Mesenteric fat pad (tissue), 1 donor: ENCODE results near the gene FAM222A. TPM values are rescaled to one million over a fixed set of nuclear protein-coding genes. Genes with fewer than 3 reads are reported as not detected.

ENCODE experiments used
- DNase-seq: peaks from one replicate; pipeline ENCODE4 v3.0.0-alpha.2; 2020; ENCODE audit warnings: low spot score
- total RNA-seq: library from RNA; stranded (reverse); fragmentation: NEBNext Ultra II Directional; extraction: Animal tissue kit (Norgen Biotek cat#: 25700); gene quantifications from one replicate; pipeline ENCODE4 v1.2.1, GENCODE V29; 2021
- donor health status: DM: yes; HTN: yes; CAD: no.

Gene FAM222A
- total RNA-seq, 1 donor from 2014 or later, result 2.7 TPM

DNA sequence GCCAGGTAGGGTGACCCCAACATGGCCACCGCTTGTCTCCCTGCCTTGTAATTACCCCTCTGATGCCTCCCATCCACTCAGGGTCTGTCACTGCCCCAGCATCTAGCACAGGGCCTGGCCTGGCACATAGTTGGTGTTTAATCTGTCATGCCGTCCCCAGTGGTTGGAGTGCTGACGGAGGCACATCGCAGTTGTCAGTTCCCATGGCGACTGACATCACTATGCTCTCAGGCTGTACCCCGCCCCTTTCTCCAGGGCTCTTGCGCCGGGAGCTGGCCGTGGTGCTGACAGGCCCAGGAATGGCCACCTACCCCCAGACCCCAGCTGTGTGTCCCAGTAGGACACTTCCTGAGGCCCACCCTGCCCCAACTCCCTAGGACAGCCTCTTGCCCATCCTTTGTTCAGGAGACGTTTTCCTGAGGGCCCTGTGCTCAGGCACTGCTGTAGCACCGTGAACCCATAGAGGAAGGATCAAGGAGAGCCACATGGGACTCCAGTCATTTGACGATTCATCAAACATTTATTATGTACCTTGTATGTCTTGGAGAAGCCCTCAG lies 23.0 kb downstream of the FAM222A start:
- peak; percentile 86 for DNase-seq

DNA sequence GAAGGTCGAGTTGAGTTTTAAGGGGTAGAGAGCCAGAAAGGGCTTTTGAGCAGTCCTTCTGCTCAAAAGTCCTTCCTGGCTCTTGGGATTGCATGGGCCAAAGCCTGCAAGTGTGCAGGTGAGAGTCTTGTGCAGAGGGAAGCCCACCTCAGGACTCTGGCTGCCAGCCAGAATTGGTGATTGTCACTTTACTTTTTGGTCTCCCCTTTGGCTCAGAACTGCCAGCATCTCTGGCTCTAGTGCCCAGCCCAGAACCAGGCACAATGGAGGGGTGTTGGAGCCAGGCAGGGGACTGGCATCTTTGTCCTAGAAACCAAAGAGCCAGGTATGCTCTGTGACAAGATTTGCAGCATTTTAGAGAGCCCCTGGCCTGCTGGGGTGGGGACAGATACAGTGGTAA lies 23.5 kb downstream of the FAM222A start:
- peak; percentile 69 for DNase-seq

DNA sequence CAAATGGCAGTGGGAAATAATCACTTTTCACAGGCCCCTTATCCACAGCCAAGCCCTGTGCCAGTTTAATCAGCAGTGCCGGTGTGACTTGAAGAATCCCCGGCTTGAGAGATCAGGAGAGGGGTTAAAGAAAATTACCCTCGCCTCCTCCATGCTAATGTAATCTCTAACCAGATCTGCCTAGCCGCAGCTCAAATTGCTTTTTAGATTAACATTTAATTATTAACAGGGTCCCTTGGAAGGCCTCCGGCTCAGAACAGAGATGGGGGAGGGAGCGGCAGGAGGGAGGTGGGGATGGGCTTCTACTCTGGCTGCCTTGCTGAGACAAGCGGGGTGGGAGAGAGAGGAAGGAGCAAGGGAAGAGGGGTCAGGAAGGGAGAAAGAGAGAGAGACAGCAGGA lies 24.0 kb downstream of the FAM222A start:
- peak; percentile 62 for DNase-seq

DNA sequence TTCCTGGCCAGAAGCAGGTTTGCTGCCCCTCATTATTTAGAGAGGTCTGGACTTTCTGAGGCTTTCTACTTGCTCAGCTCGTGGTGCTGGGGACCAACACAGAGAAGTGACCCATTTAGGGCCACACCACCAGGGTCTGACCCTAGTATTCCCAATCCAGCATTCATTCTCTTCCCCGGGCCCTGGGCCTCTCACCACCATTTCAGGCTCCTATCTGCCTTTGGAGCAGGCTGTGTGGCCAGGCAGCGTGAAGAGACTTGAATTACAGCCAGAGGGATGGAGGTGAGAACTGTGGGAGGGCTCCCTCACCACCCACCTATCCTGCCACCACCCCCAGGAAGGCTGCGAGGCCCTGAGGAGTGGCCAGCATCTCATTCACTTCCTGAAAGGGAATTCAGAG lies 24.6 kb downstream of the FAM222A start:
- DNase-seq, result peak; percentile 51

DNA sequence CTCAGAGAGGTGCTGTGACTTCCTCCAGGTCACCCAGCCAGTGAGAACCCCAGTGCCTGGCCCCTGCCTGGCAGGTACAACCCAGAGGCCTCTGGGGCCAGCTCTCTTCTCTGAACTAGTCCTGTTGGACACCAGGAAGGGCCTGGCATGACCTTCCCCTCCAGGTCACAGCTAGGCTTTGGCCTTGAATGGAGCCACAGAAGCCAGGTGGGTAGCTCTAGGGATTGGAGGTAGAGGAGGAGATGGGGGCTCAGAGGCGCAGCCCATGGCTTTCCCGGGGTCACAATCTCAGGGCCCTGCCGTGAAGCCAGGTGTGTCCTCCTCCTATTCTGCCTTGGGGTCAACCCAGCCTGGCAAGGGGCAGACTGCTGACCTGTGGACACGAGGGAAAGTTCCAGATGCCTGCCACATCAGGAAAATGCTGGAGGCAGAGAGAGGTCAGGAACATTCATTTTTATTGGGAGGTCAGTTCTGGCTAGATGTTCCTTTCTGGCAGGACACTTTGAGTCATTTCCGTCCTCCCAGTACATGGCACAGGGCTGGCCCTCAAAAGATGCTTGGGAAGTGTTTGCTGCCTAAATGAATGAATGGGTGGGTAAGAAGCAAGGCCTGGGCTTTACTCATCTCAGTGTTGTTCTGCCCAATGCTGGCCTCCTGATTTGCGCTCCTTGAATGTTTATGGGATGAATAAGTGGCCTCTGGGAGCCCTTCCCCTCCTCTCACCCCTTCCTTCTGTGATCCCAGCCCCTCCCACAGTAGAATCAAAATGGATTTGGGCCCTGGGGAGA lies 25.4 kb downstream of the FAM222A start:
- DNase-seq, result peak; percentile 88

DNA sequence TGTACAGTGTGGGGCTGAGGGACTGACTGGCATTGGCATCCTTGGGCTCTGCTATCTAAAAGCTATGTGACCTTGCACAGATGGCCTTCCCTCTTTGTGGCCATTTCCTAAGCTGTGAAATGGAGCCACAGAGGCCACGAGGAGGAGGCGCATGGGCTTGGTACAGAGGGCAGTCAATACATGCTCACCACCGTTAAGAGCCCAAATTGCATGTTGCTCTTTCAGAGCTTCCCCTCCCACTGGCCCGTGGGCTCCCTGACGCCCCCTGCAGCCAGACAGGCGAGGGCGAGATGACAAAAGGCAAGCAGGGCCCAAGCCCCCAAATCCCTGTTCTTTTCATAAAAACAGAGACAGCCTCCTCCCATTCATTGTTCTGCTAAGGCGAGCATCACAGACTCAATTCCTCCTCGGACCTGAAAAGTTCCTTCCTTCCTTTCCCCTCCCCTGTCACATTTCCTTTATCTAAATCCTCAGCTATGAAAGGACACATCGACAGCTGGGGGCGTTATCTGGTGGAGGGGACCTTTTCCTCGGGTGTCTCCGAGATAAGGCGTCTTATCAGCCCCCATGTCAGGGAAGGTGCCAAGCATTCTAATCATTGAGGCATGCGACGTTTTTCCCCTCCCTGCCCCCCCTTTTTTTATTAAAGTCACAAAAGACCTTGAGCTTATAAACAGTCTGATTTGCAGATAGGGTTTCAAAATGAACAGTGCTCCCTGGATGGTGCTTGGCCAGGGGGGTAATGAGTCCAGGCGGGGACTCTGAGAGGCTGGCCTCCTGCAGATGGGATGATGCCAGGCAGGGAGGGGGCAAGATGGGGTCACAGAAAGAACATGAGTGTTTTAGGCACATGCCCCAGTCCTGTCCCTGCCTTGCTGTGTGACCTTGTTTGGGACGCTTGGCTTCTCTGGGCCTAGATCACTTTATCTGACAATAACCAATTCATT lies 26.4 kb downstream of the FAM222A start:
- DNase-seq, result peak; percentile 49

DNA sequence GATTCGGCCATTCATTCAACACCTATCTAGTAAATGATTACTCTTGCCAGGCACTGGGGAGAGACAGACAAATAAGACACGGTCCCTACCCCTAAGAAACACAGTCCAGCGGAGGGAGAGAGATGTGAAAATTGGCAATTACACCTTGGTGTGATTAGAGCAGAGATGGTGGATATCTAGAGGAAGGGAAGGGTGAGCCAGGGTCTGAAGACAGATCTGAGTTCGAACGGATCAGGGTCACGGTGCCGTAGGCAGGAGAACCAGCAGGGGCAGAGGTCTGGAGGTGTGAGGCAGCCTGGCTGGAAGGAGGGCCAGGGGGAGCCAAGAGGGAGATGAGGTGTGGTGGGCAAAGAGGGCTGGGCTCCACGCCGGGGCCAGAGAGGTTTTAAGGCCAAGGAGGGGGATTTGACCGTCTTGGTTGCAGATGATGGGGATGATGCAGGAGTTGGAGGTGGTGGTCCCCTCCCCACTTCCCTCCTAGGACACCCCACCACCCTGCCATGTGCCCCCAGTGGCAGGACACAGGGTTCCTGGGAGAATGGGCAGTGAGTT lies 27.1 kb downstream of the FAM222A start:
- DNase-seq, result peak; percentile 53

DNA sequence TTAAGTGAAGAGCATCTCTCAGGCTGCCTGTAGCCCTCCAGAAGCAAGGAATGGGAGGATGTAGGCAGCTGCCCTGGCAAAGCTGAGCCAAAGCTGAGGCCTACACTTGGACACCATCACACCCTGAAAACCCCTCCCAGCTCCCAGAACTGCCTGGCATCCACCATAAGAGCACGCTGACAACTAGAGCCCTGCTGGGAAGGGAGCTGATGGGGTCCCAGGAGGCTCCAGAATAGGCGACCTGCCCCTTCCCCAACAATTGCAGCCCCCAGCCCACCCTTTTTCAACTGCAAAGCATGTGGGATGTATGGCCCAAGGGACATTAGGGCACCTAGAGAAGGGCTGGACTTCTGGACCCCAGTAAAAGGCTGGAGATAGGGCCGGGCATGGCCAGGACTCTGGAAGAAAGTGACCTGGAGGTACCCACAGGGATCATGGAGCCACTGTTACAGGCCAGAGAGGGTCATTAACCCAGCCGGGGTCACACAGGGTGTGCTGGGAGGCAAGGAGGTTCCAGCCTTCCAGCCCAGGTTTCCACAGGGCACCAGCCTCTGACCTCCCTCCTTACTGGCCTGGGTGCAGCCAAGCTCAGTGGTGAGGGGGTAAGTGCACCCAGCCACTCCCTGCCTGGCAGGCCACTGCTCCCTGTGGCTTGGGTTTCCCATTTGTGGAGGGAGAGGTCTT lies 27.8 kb downstream of the FAM222A start:
- DNase-seq, result peak; percentile 33

DNA sequence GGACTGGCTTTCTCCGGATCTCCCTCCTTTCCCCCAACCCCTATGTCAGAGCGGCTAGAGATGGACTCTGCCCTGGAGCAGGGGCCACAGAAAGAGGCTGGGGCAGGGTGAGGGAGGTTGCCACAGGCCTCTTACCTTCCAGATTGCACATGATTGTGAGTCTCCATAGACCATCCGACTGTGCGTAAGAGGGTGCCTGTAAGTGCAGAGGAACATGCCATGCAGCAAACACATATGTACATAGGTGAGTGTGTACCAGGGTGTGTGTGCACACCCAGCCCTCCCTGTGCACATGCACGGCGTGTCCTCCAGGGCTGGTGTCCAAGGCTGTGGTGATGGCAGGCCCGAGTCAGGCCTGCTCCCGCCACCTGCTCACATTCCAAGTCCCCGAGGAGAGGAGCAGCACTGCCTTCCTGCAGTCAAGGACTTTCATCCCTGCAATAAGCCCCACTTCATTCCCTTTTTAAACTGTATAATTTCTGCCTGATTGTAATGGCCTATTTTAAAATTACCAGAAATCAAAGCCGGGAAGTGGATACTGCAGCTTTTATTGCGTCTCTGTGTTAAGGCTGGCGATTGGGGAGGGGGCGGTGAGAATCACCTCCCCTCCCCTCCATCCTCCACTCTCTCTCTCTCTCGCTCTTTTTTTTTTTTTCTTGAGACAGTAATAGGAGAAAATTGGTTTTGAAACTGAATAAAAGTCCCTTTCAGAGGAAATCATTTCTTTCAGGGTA lies 28.5 kb downstream of the FAM222A start:
- peak; percentile 62 for DNase-seq

DNA sequence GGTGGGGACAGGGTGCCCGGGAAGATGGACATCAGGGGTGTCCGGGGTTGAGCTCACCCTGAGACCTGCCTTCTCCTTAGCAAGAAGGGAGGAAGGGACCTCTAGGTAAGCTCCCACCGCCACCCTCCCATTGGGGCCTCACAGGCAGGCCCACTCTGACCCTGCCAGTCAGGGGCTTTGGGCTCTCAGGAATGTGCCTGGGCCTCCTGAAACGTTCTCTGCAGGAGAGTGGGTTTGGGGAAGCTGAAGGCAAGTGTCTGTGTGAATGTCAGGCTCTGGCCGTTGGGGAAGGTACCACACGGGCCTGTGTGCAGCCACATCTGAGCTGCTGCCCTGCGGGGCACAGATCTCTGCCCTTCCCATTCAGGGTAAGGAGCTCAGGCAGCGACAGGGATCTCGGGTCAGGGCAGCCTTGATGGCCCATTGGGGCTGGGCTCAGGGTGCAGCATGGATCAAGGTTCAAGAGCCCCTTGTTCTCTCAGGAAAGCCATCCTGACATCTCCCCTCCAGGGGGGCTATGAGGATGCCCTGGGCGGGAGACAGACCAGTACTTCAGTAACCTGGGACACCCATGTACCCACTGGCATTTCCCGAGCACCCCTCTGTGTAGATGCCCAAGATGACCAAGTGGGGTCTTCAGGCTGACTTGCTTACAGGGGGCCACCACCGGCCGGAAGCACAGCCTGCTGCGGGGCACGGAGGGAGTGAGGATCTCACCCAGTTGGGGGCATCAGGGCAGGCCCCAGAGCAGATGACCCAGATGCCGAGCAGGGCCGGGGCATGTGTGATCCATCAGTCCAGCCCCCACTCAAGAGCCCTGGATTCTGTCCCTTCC lies 29.7 kb downstream of the FAM222A start:
- peak; percentile 87 for DNase-seq

DNA sequence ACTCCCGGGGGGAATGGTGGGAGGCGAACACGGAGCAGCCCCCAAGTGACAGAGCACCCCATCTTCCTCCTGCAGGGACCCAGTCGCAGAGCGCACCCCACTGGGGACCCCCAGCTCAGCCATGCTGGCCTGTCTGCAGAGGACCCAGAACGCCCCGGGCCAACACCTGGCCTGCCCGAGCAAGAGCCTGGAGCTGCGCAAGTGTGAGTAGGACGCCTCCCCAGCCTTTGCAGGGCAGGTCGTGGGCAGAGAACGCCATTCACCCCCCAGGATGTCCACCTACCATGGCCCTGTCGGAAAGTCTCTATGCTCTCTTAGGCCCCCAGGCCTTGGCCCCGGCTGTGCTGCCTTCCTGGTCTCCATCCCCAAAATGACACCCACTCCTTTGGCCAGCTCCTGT lies 30.4 kb downstream of the FAM222A start:
- peak; percentile 82 for DNase-seq

DNA sequence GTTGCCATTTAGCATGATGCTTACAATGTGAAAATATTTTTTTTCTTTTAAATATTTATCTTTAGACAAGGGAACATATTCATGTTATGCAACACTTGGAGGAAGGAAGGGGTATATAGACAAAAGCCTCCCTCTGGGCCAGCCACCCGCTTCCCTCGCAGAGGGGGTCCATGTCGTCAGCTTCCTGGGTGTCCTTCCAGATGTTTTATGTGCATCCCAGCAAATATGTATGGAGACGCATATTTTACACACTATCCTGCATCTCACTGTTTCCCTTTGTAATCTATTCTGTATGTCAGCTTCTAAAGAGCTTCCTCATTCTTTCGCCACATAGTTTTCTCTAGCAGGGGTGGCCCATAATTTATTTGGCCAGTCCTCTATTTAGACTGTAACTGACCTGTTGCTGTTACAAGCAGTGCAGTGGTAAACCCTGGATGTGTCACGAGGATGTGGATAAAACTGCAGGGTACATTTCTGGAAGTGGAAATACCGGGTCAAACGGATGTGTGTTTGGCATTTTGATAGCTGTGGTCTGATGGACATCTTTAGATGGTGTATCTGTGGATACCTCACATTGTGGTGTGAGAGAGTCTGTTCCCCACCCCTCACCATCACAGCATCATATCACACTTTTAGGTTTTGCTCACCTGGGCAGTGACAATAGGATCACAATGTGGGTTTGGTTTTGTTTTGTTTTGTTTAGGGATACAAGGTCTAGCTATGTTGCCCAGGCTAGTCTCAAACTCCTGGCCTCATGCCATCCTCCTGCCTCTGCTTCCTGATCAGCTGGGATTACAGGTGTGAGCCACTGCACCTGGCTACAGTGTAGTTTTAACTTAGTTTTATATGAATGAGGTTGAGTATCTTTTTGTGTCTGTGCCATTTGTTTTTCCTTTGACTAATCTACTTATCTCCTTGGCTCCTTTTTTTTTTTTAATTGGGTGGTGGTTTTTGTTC lies 31.6 kb downstream of the FAM222A start:
- DNase-seq, result peak; percentile 53

DNA sequence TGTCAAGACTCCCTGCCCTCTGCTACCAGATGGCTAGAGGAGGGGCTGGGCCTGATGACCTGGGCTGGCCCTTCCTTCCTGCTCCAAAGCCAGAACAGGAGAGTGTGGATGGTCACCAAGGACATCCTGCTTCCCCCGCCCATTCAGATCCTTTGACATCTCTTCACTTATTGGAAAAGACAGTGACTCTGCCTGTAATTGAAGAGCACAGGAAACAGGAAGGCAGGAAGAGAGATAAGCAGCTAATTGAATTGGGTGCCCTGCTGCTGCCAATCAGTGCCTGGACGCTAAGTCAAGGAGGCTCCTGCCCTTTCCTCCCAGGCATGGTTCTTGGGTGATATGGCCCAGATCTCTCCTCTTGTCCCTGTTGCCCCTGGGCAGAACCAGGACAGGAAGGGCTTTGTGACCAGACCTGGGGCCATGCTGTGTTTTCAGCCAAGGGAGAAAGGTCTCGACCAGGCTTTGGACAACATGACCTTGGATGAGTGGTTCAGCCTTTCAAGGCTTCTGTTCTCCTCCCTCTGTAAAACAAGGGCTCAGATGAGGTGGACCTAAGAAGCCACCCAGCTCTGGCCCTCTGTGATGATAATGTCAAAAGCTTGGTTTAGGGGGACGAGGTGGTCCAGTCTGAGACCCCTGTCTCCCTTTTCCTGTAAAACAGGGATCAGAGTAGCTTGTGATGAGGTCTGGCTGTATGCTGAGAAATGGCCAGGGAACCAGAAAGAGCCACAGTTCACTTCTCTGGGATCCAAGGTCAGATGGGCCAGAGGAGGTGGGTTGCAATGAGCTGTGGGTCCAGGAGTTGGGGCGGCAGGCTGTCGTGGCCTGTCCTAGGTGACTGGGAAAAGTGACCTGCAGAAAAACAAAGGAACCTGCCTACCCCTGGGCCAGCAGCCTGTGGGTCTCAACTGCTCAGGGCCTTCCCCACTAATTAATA lies 38.8 kb downstream of the FAM222A start:
- peak; percentile 59 for DNase-seq

DNA sequence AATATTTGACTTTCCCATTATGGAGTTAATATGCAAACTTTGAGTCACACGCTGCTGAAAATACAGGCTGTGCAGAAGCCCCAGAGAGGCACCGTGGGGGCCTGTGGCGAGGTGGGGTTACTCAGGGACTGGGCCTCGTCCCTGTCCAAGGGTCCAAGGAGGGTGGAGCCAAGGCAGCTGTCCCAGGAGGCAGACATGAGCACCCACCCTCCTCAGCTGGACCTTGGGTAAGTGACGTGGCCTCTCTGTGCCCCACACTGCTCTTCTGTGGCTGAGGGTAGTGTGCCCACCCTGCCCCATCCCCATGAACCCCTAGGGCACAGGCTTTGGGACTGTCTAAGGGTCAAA lies 39.4 kb downstream of the FAM222A start:
- DNase-seq, result peak; percentile 51

DNA sequence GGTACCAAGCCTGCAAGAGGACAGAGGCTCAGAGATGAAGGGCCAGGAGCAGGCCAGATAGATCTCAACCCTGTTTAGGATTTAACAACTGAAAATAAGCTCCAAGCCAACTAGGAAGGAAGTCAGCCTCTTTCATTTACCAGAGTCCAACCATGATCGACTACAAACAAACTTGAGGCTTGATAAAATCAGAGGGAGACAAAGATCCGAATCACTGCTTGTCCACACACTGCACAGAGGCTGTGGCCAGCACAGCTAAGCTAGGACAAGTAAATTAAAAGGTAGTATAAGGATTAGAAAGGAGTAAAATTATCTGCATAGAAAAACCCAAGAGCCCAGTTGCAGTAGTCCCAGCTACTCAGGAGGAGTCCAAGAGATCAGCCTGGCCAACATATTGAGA lies 40.3 kb downstream of the FAM222A start:
- DNase-seq, result no peak

DNA sequence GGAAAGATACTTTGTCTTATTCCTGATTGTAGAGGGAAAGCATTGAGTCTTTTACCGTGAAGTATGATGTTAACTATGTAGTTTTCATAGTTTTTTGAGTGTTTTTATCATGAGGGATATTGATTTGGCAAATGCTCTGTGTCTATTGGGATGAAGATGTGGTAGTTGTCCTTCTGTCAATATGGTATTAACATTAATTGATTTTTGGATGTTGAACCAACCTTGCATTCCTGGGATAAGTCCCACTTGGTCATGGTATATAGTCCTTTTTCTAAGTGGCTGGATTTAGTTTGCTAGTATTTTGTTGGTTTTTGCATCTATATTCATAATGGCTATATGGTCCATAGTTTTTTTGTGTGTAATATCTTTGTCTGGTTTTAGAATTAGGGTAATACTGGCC lies 42.8 kb downstream of the FAM222A start:
- no peak for DNase-seq

DNA sequence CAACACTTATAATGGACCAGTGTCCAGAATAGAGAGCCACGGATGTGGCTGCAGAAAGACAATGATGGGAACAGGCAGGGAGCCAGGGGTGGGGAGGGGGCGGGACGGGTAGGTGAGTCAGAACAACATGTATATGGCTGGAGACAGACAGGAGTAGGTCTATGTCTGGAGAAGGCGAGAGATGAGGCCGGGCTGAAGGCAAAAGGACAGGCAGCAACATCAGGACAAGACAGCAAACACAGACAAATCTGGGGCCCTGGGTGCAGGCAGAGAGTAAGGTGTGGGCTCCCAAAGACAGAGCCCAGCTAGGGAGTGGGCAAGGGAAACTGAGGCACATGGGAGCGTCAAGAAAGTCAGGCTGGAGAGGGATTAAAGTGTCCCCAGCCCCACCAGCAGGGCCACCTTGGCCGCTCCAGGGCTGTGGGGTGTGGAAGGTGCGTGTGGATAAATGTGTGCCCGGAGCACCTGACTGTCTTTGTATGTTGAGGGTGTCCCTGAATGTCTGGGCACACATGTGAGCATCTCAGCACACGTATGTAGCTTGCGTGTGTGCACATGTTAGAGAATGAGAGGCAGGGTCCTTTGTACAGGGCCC lies 44.1 kb downstream of the FAM222A start:
- peak; percentile 64 for DNase-seq
